ENCODE data around the gene ELL. TPM values are rescaled to one million over a fixed set of nuclear protein-coding genes. Genes with fewer than 3 reads are reported as not detected.

ELL gene
- total RNA-seq, 3 donors from 2014 or later (not counting 1 experiment from before 2014, with no cell fraction given) = 61.1 to 64.3 (median 63.8) TPM

DNA sequence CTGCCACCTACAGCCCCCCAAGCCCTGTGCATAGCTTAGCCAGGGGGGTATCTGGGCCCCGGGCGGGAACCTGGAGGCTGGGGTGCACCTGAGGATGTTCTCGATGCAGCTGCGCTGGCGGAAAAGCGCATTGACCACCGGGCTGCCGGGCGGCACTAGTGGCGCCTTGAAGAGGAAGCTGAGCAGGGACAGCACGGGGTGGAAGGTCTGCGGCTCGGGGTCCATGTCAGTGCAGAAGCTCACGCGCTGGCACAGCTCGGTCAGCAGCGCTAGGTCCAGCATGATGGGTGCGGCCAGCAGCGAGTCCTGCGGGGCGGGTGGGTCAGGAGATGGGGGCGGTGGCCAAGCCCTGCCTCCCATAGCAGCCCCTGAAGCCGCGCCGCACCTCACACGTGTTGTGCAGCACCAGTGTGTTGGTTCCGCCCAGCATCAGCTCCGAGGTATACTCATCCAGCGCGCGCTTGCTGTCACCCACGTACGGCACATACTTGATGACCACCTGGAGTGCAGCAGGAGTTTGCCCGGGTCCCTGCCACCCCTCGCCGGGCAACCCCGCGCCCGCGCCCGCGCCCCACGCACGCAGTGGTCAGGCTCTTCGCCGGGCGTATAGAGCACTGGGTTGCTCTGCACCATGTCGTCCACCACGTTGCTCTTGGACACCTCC, 86.6 kb downstream of the ELL start:
- Histone ChIP-seq H3K4me1 (ENCODE audit: control insufficient read depth, insufficient read depth, low read length) (peaks cover 52% of the 10 kb centered on the region), H3K27me3 (ENCODE audit: control insufficient read depth, insufficient read depth, low read length) (no peaks in the 10 kb centered on the region), H3K27ac (ENCODE audit: low read length) (no peak overlapping the region), H3K4me3 (ENCODE audit: low read length) (no peak overlapping the region), H3K9me3 (ENCODE audit: control insufficient read depth, insufficient read depth, low read length) (no peaks in the 10 kb centered on the region), H3K36me3 (ENCODE audit: control insufficient read depth, insufficient read depth, low read length) (peaks cover 6% of the 10 kb centered on the region)
- ATAC-seq (no peak), DNase-seq (no peak)
- Mint-ChIP-seq H3K27ac (no peak overlapping the region), H3K36me3 (no peaks in the 10 kb centered on the region), H3K27me3 (ENCODE audit: low read depth in 2 of 2) (no peaks in the 10 kb centered on the region), H3K4me1 (peaks cover 2 to 35% of the 10 kb centered on the region in 2 donors), H3K9me3 (no peaks in the 10 kb centered on the region), H3K4me3 (peak overlapping the region; percentile 47)
- intact Hi-C loops (cut with micrococcal nuclease) = no loop called here
- 95% methylated on average over 49 of the region's 49 CpGs for WGBS (ENCODE audit: insufficient coverage)
- TF ChIP-seq, protein P1, sequence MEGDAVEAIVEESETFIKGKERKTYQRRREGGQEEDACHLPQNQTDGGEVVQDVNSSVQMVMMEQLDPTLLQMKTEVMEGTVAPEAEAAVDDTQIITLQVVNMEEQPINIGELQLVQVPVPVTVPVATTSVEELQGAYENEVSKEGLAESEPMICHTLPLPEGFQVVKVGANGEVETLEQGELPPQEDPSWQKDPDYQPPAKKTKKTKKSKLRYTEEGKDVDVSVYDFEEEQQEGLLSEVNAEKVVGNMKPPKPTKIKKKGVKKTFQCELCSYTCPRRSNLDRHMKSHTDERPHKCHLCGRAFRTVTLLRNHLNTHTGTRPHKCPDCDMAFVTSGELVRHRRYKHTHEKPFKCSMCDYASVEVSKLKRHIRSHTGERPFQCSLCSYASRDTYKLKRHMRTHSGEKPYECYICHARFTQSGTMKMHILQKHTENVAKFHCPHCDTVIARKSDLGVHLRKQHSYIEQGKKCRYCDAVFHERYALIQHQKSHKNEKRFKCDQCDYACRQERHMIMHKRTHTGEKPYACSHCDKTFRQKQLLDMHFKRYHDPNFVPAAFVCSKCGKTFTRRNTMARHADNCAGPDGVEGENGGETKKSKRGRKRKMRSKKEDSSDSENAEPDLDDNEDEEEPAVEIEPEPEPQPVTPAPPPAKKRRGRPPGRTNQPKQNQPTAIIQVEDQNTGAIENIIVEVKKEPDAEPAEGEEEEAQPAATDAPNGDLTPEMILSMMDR (IDR thresholded peaks at IDR 0.05) = no peak

DNA sequence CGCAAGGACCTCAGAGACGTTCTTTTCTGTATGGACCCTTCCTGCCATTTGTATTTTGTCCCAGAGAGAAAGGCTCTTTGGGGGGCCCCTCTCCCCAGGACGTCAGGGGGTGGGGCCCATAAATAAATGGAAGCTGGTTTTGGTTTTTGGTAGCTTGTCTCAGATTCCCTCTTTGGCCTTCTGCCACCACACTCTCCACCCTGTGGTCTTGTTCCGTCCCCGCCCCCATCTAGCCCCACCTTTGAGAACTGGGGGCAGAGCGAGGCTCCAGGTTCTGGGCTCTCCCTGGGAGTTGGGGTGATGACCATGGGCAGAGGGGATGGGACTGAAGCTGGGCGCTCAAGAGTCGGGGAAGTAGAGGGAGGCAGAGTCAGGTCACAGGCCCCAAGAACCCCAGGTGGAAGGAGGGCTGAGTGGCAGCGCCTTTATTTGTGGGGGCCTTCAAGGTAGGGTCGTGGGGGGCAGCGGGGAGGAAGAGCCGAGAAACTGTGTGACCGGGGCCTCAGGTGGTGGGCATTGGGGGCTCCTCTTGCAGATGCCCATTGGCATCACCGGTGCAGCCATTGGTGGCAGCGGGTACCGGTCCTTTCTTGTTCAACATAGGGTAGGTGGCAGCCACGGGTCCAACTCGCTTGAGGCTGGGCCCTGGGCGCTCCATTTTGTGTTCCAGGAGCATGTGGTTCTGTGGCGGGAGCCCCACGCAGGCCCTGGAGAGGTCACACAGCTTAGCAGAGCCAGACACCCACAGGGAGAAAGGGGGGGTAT, 87.3 kb downstream of the ELL start:
- Histone ChIP-seq H3K9me3 (ENCODE audit: control insufficient read depth, insufficient read depth, low read length) (no peaks in the 10 kb centered on the region), H3K36me3 (ENCODE audit: control insufficient read depth, insufficient read depth, low read length) (peaks cover 6% of the 10 kb centered on the region), H3K27ac (ENCODE audit: low read length) (no peak overlapping the region), H3K4me1 (ENCODE audit: control insufficient read depth, insufficient read depth, low read length) (peaks cover 59% of the 10 kb centered on the region), H3K4me3 (ENCODE audit: low read length) (no peak overlapping the region), H3K27me3 (ENCODE audit: control insufficient read depth, insufficient read depth, low read length) (no peaks in the 10 kb centered on the region)
- no peaks in the 10 kb centered on the region for H3K36me3 Mint-ChIP-seq
- peak overlapping the region in 1 of 2 donors; percentile 76 for H3K27ac Mint-ChIP-seq
- H3K4me1 Mint-ChIP-seq = peaks cover 0 to 37% of the 10 kb centered on the region in 2 donors
- no peaks in the 10 kb centered on the region for H3K9me3 Mint-ChIP-seq
- H3K4me3 Mint-ChIP-seq = peak overlapping the region; percentile 68
- ATAC-seq = no peak
- TF ChIP-seq, protein P1 (IDR thresholded peaks at IDR 0.05) = no peak
- WGBS (ENCODE audit: insufficient coverage) = 92% methylated on average over 20 of the region's 21 CpGs
- DNase-seq = no peak
- intact Hi-C loops (cut with micrococcal nuclease) = no loop called here
- no peaks in the 10 kb centered on the region for H3K27me3 Mint-ChIP-seq (ENCODE audit: low read depth in 2 of 2)

DNA sequence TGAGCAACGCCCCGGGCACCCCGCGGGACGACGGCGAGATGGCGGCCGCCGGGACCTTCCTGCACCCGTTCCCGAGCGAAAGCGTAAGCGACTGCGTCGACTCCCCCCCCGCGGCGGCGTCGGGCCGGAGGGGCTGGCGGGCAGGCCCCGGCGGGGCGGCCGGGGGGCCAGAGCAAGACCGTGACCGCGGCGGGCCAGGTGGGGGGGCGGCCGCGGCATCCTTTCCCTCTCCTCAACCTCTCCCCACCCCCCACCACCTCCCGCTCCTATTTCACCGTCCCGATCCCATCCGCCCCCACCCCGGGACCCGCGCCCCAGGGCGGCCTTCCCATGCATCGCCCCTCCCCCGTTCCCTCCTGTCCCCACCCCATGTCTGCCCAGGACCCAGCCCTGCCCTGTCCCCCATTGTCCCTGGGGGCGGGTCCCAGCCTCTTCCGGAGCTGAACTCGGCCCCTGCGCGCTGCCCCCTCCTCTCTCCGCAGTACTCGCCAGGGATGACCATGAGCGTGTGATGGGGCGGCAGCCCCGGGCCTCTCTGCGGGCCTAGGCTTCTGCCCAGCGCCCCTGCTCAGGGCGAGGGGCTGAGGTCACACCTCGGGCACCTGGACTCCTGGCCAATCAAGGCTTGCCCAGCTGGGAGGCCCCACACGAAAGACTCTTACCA, 88.0 kb downstream of the ELL start:
- peak overlapping the region in 1 of 2 donors; percentile 76 for H3K27ac Mint-ChIP-seq
- ATAC-seq = no peak
- peaks cover 0 to 34% of the 10 kb centered on the region in 2 donors for H3K4me1 Mint-ChIP-seq
- peak in 1 of 2 donors; percentile 44 for DNase-seq
- WGBS (ENCODE audit: insufficient coverage) = 26% methylated on average over 54 of the region's 60 CpGs
- TF ChIP-seq, protein P1 (IDR thresholded peaks at IDR 0.05) = no peak
- peaks cover 64% of the 10 kb centered on the region for H3K4me1 ChIP-seq (ENCODE audit: control insufficient read depth, insufficient read depth, low read length)
- H3K4me3 Mint-ChIP-seq = peak overlapping the region; percentile 68
- H3K27ac ChIP-seq (ENCODE audit: low read length) = no peak overlapping the region
- H3K9me3 ChIP-seq (ENCODE audit: control insufficient read depth, insufficient read depth, low read length) = no peaks in the 10 kb centered on the region
- H3K36me3 ChIP-seq (ENCODE audit: control insufficient read depth, insufficient read depth, low read length) = peaks cover 6% of the 10 kb centered on the region
- H3K4me3 ChIP-seq (ENCODE audit: low read length) = no peak overlapping the region
- H3K36me3 Mint-ChIP-seq = no peaks in the 10 kb centered on the region
- no peaks in the 10 kb centered on the region for H3K27me3 Mint-ChIP-seq (ENCODE audit: low read depth in 2 of 2)
- no peaks in the 10 kb centered on the region for H3K9me3 Mint-ChIP-seq
- intact Hi-C loops (cut with micrococcal nuclease) = no loop called here
- H3K27me3 ChIP-seq (ENCODE audit: control insufficient read depth, insufficient read depth, low read length) = no peaks in the 10 kb centered on the region

Data from natural killer cell (primary cell).